Bronchial epithelial cell (primary cell): ENCODE results near the gene RHOB. TPM values are rescaled to one million over a fixed set of nuclear protein-coding genes. Genes with fewer than 3 reads are reported as not detected.
A peak's percentile ranks its signal among the peaks of the same experiment; 100 is the strongest.

Source experiments
- DNase-seq: peaks from one replicate; pipeline ENCODE4 v3.0.0-alpha.2; 2010; ENCODE audit warnings: low read depth
- FAIRE-seq: peaks from 2 replicates; lab custom pipeline; 2011; peaks lifted over from hg19 to GRCh38; lab: Jason Lieb, UNC
- H3K27me3 ChIP-seq: 2 replicates; pipeline ENCODE4 v1.5.1; 2011; ENCODE audit warnings: low read length; ENCODE audit not compliant: control insufficient read depth, insufficient read depth
- H3K36me3 ChIP-seq: 2 replicates; pipeline ENCODE4 v1.5.1; 2011; ENCODE audit warnings: low read length; ENCODE audit not compliant: control insufficient read depth, insufficient read depth
- H3K4me3 ChIP-seq: 2 replicates; pipeline ENCODE4 v1.5.1; 2011; ENCODE audit warnings: mild to moderate bottlenecking, low read depth, low read length, control low read depth
- total RNA-seq: library from RNA; depleted of rRNA; stranded (reverse); fragments of >200 nt; gene quantifications from 2 replicates; pipeline ENCODE4 v1.2.1, GENCODE V29; 2014
- TF ChIP-seq, protein P1 (sequence below): IDR thresholded peaks from 2 replicates; pipeline ENCODE4 v1.5.1; 2011; ENCODE audit warnings: mild to moderate bottlenecking, moderate library complexity, low read length, control low read depth, inconsistent platforms; ENCODE audit not compliant: insufficient read depth, severe bottlenecking

RHOB gene
- total RNA-seq, 1 donor from 2014 or later, result 51.9 TPM

- H3K27me3 ChIP-seq, result no peaks in the 10 kb centered on the region
- no peak overlapping the region for H3K4me3 ChIP-seq
- TF ChIP-seq, protein P1, sequence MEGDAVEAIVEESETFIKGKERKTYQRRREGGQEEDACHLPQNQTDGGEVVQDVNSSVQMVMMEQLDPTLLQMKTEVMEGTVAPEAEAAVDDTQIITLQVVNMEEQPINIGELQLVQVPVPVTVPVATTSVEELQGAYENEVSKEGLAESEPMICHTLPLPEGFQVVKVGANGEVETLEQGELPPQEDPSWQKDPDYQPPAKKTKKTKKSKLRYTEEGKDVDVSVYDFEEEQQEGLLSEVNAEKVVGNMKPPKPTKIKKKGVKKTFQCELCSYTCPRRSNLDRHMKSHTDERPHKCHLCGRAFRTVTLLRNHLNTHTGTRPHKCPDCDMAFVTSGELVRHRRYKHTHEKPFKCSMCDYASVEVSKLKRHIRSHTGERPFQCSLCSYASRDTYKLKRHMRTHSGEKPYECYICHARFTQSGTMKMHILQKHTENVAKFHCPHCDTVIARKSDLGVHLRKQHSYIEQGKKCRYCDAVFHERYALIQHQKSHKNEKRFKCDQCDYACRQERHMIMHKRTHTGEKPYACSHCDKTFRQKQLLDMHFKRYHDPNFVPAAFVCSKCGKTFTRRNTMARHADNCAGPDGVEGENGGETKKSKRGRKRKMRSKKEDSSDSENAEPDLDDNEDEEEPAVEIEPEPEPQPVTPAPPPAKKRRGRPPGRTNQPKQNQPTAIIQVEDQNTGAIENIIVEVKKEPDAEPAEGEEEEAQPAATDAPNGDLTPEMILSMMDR, result no peak
- no peaks in the 10 kb centered on the region for H3K36me3 ChIP-seq
- FAIRE-seq, result no peak
- peak; percentile 89 for DNase-seq
Observed at GRCh38 chr2:20401489-20401835, 45.4 kb upstream of the RHOB start.

GRCh38 chr2:20403774-20404312, 43.0 kb upstream of the RHOB start:
- H3K4me3 ChIP-seq, result no peak overlapping the region
- TF ChIP-seq, protein P1, result no peak
- FAIRE-seq (no peak), DNase-seq (no peak)
- H3K36me3 ChIP-seq, result no peaks in the 10 kb centered on the region
- no peaks in the 10 kb centered on the region for H3K27me3 ChIP-seq

GRCh38 chr2:20404950-20405349, 41.9 kb upstream of the RHOB start:
- DNase-seq (no peak), FAIRE-seq (peak; percentile 7)
- no peak overlapping the region for H3K4me3 ChIP-seq
- H3K36me3 ChIP-seq, result no peaks in the 10 kb centered on the region
- TF ChIP-seq, protein P1, result no peak
- H3K27me3 ChIP-seq, result no peaks in the 10 kb centered on the region

- H3K27me3 ChIP-seq, result no peaks in the 10 kb centered on the region
- TF ChIP-seq, protein P1, result no peak
- no peak for FAIRE-seq
- DNase-seq, result no peak
- no peak overlapping the region for H3K4me3 ChIP-seq
- H3K36me3 ChIP-seq, result no peaks in the 10 kb centered on the region
Observed at GRCh38 chr2:20409039-20409438, 37.8 kb upstream of the RHOB start.

- TF ChIP-seq, protein P1, result no peak
- no peak overlapping the region for H3K4me3 ChIP-seq
- no peaks in the 10 kb centered on the region for H3K36me3 ChIP-seq
- H3K27me3 ChIP-seq, result no peaks in the 10 kb centered on the region
- DNase-seq (no peak), FAIRE-seq (no peak)
Observed at GRCh38 chr2:20410556-20411277, 36.2 kb upstream of the RHOB start.
